ENCODE results near the gene ACP4.

The ACP4 gene

GRCh38 chr19:50796634-50797428 lies 6.6 kb downstream of the ACP4 start:
- Histone ChIP-seq H3K9me3 (ENCODE audit: severe bottlenecking) (no peaks in the 10 kb centered on the region), H3K4me3 (ENCODE audit: low read depth, low read length) (no peak overlapping the region), H3K27me3 (ENCODE audit: insufficient read depth, low read depth, severe bottlenecking) (no peaks in the 10 kb centered on the region), H3K36me3 (peaks cover 65% of the 10 kb centered on the region), H3K27ac (no peak overlapping the region; the same call in 1 of the 2 replicates)
- no peak for DNase-seq
- TF ChIP-seq, protein P1, sequence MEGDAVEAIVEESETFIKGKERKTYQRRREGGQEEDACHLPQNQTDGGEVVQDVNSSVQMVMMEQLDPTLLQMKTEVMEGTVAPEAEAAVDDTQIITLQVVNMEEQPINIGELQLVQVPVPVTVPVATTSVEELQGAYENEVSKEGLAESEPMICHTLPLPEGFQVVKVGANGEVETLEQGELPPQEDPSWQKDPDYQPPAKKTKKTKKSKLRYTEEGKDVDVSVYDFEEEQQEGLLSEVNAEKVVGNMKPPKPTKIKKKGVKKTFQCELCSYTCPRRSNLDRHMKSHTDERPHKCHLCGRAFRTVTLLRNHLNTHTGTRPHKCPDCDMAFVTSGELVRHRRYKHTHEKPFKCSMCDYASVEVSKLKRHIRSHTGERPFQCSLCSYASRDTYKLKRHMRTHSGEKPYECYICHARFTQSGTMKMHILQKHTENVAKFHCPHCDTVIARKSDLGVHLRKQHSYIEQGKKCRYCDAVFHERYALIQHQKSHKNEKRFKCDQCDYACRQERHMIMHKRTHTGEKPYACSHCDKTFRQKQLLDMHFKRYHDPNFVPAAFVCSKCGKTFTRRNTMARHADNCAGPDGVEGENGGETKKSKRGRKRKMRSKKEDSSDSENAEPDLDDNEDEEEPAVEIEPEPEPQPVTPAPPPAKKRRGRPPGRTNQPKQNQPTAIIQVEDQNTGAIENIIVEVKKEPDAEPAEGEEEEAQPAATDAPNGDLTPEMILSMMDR (IDR thresholded peaks at IDR 0.05; ENCODE audit: low read depth, low read length) = no peak

DNA sequence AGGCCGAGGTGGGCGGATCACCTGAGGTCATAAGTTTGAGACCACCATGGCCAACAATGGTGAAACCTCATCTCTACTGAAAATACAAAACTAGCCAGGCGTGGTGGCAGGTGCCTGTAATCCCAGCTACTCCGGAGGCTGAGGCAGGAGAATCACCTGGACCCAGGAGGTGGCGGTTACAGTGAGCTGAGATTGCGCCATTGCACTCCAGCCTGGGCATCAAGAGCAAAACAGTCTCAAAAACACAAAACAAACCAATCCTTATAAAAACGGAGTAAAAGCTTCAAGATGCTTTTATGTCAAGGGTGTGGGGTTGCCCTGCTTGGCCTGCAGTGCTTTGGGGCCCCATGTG lies 7.2 kb downstream of the ACP4 start:
- Histone ChIP-seq H3K27me3 (ENCODE audit: insufficient read depth, low read depth, severe bottlenecking) (no peaks in the 10 kb centered on the region), H3K36me3 (peaks cover 71% of the 10 kb centered on the region), H3K9me3 (ENCODE audit: severe bottlenecking) (no peaks in the 10 kb centered on the region), H3K27ac (no peak overlapping the region), H3K4me3 (ENCODE audit: low read depth, low read length) (no peak overlapping the region)
- no peak for DNase-seq
- TF ChIP-seq, protein P1 (IDR thresholded peaks at IDR 0.05; ENCODE audit: low read depth, low read length) = no peak

DNA sequence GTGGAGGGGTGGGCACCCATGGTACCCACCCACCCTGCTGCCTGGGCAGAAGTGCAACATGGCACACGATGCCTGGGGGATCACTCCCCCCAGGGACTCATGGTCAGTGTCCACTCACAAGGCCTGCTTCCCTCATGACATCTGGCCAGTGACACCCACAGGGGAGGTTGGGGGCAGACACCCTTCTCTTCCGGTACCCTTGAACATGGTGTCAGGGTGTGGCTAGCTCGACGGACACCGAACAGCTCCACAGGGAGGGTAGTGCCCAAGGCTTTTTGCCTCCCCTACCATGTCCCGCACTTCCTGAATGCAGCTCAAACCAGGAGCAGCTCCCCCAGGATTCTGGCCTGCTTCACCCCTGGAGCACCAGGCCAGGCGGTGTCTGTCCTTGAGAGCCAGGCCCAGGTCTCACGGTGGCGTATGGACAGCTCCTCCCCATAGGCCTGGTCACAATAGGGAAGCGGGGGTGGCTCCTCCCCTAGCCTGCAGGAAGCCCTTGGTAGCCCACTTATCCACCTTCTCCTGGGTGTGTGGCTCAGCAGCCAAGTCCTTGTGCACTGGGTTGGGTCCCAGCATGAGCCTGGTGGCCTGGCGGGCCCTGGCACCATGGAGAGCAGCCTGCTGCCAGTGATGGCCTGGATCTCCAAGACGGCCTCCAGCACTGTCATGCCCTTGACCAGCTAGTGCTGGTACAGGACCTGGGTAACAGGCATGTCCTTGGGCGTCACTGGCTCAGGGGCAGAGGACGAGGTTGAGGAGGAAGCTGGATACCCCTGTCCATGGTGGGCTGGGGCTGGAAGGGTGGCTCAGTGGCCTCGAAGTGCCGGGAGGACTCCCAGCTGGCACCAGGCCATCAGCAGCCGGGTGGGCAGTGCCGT lies 7.8 kb downstream of the ACP4 start:
- Histone ChIP-seq H3K9me3 (ENCODE audit: severe bottlenecking) (no peaks in the 10 kb centered on the region), H3K27ac (no peak overlapping the region), H3K36me3 (peaks cover 77% of the 10 kb centered on the region), H3K27me3 (ENCODE audit: insufficient read depth, low read depth, severe bottlenecking) (no peaks in the 10 kb centered on the region), H3K4me3 (ENCODE audit: low read depth, low read length) (no peak overlapping the region)
- TF ChIP-seq, protein P1 (IDR thresholded peaks at IDR 0.05; ENCODE audit: low read depth, low read length) = no peak
- no peak for DNase-seq

- H3K27me3 ChIP-seq (ENCODE audit: insufficient read depth, low read depth, severe bottlenecking) = no peaks in the 10 kb centered on the region
- H3K4me3 ChIP-seq (ENCODE audit: low read depth, low read length) = no peak overlapping the region
- DNase-seq = no peak
- TF ChIP-seq, protein P1 (IDR thresholded peaks at IDR 0.05; ENCODE audit: low read depth, low read length) = no peak
- H3K9me3 ChIP-seq (ENCODE audit: severe bottlenecking) = no peaks in the 10 kb centered on the region
- no peak overlapping the region for H3K27ac ChIP-seq
- peaks cover 85% of the 10 kb centered on the region for H3K36me3 ChIP-seq
Measured at GRCh38 chr19:50798659-50799546, 8.7 kb downstream of the ACP4 start.

DNA sequence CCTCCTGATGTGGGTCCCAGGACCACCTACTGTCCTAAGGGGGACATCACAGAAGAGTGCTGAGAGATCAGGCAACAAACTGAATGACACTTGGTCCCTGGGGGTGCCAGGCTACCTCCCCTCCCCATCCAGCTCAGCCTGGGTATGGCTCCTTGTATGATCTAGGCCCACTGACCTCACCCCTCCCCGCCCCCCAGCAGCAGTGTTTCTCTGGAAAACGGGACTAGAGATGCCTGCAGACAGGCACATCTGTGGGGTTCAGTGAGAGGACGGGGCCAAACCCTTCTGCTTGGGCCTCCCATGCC lies 9.3 kb downstream of the ACP4 start:
- H3K4me3 ChIP-seq (ENCODE audit: low read depth, low read length) = no peak overlapping the region
- no peak overlapping the region for H3K27ac ChIP-seq
- H3K36me3 ChIP-seq = peaks cover 85% of the 10 kb centered on the region
- H3K27me3 ChIP-seq (ENCODE audit: insufficient read depth, low read depth, severe bottlenecking) = no peaks in the 10 kb centered on the region
- TF ChIP-seq, protein P1 (IDR thresholded peaks at IDR 0.05; ENCODE audit: low read depth, low read length) = no peak
- H3K9me3 ChIP-seq (ENCODE audit: severe bottlenecking) = no peaks in the 10 kb centered on the region
- no peak for DNase-seq
